Superior temporal gyrus (tissue), 1 donor: ENCODE results near the gene PACSIN3.
"Not testable (repeated sequence)": the region's sequence is repeated elsewhere in the genome, so short reads cannot be mapped to it uniquely, and the experiment has no call there.

Experiments
- DNase-seq: peaks from one replicate; pipeline ENCODE4 v3.0.0-alpha.2; 2016; ENCODE audit errors: extremely low spot score

The PACSIN3 gene

GRCh38 chr11:47186076-47186699 lies at the start of gene PACSIN3:
PACSIN3 (minus strand) TSS chr11:47186434; CDS start chr11:47182727, 3,707 bp downstream.
- DNase-seq, result no peak

- DNase-seq, result no peak
Measured at GRCh38 chr11:47235163-47235562, 48.9 kb upstream of the PACSIN3 start.

DNA sequence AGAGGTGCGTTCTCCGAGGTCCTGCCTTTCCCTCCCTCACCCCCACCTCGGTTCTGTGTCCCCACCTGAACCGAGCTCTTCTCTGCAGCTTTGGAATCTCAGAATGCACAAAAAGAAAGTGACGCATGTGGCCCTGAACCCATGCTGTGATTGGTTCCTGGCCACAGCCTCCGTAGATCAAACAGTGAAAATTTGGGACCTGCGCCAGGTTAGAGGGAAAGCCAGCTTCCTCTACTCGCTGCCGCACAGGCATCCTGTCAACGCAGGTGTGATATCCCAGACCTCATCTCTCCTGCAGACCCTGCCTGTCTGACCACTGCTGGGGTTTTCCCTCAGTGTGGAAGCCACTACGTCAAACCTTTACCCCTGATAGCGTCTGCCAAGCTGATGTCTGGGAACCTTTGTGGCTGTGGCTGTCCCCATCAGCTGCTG lies 48.5 kb upstream of the PACSIN3 start:
- no peak for DNase-seq

DNA sequence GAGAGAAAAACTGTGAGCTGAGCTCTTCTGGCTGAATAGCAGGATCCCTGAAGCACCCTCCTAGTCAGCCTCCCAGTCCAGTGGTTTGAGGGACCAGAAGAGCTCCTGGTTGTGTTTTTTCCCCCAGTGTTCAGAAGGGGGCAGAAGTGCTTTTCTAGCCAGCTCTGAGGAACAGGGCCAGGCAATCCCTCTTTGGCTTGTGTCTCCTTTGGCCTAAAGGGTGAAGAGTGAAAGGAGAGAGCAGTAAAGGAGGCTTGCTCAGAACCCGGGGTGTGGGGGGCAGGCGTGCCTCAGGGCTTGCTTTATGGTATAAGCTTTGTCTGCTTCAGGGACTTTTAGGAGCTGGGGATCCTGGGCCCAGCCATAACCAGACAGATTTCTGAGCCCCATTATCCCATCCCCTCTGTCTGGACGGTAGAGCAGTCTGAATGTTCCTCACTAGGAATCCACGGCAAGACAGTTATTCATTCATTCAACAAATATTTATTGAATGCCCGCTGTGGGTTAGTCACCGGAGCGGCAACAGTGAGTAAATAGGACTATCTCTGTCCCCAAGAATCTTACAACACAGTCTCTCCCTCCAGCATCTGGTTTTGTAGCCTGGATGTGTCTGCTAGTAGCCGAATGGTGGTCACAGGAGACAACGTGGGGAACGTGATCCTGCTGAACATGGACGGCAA lies 47.9 kb upstream of the PACSIN3 start:
- DNase-seq, result peak; percentile 34

DNA sequence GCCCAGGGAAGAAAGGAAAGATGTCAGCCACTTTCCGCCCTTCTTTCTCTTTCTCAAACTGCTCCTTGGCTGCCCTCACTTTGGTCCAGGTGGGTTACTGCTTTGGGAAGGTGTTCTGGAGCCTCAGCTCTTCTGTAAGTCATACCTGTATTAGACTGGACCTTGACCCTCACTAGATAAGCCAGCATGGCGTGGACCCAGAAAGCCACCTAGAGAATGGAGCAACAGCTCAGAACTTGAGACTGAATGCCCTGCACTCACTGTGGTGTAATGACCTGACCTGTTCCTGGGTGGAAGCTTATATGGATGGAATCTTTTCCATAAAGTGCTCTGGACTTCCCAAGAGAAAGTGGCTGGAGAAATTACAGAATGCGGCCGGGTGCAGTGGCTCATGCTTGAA lies 46.8 kb upstream of the PACSIN3 start:
- DNase-seq, result no peak

- DNase-seq, result no peak
Measured at GRCh38 chr11:47229161-47229560, 42.9 kb upstream of the PACSIN3 start.

DNA sequence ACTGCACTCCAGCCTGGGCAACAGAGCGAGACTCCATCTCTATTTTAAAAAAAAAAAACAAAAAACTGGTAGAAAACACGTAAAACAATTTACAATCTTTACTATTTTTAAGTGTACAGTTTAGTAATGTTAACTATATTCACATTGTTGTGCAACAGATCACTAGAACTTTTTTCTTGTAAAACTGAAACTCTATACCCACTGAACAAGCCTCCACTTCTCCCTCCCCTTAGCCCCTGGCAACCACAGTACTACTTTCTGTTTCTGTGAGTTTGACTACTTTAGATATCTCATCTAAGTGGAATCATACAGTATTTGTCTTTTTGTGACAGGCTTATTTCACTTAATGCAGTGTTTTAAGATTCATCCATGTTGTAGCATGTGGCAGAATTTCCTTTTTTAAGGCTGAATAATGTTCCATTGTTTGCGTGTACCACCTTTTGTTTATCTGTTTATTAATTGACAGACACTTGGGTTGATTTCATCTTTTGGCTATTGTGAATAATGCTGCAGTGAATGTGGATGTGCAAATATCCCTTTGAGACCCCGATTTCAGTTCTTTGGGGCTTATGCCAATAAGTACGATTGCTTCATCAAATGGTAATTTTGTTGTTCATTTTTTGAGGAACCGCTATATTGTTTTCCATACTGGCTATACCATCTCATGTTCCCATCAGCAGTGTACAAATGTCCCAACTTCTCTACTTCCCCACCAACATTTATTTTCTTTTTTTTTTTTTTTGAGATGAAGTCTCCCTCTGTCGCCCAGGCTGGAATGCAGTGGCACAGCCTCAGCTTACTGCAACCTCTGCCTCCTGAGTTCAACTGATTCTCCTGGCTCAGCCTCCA lies 39.5 kb upstream of the PACSIN3 start:
- no peak for DNase-seq

DNA sequence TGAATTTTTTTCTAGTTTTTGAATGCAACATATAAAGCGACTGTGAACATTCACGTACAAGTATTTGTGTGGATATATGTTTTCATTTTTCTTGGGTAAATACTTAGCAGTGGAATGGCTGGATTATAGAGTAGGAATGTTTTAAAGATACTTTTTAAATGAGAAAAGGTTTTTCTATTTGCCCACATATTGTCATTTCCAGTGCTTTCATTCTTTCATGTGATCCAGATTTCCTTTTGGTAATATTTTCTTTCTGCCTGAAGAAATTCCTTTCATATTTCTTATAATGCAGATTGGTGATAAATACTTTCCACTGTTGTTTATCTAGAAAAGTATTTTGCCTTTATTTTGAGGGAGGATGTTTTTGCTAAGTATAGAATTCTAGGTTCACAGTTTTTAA lies 36.5 kb upstream of the PACSIN3 start:
- no peak for DNase-seq

GRCh38 chr11:47220401-47220821 lies 34.2 kb upstream of the PACSIN3 start:
- DNase-seq, result no peak

DNA sequence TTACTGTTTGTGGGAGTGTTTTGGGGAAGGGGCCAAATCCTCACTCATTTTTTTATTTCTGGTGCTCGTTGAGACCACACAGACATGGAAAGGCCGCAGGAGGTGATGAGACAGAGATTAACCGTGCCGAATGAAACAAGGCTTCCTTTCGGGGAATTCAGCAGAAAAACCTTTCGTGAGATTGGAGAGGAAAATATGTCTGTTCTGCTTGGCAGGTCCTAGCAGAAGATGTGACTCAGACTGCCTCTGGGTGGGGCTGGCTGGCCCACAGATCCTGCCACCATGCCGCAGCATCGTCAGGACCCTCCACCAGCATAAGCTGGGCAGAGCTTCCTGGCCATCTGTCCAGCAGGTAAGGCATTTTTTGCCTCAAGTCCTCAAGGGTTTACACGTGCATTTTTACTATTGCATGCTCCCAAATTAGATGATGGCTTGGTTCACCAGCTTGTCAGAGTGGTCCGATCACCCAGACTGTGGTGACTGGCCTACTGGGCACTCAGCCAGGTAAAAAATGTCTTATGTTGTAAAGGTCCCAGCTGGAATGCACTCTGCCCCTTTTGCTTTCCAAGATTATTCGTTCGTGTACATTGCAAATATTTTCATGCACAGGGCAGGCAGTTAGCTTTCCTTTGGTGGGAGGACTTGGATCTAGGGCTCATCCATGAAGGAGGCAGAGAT lies 30.0 kb upstream of the PACSIN3 start:
- peak; percentile 36 for DNase-seq

DNA sequence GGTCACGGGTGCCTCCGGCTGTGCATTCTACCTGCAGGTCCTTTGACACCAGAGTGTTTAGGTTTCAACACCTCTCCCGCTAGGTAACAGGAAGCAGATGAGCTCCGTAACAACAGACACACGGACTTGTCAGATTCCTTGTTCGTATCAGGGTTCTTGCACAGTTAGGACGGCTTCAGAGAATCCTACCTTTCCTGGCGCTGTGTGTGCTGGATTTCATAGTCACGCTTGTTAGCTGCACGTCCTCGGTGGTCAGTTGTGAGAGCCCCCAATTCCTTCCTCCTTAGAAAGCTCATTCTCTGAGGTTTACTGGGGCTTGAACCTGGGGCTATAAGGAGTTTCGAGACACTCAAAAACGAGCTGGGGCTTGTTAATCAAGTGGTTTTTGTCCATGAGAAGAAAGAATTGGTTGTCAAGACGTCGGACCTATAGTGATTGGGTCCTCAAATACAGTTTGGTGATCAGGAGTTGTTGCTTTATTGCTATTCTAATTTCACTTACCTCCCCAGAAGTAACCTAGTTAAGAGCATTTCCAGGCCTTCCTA lies 29.2 kb upstream of the PACSIN3 start:
- no peak for DNase-seq

DNA sequence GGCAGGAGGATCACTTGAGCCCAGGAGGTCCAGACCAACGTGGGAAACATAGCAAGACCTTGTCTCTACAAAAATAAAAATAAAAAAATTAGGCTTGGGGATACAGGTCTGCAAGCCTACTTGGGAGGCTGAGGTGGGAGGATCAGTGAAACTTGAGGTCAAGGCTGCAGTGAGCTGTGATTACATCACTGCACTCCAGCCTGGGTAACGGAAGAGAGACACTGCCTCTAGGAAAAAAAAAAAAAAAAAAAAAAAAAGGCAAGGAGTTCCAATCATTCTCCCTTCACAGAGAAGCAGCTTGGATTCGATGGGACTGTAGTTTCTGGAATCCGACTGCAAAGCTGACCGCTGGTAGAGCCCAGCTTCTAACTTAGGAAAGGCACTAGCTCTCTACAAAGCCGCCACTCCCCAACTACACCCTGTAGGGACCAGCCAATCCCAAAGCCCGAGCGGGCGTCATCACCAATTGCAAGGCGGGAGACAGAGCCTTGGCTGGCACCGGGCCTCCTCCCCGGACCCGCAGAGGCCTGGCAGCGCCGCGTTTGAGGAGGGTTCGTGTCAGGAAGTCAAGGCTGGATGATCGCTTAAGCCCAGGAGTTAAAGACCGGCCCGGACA lies 27.8 kb upstream of the PACSIN3 start:
- peak; percentile 98 for DNase-seq

- no peak for DNase-seq
Measured at GRCh38 chr11:47212938-47213337, 26.7 kb upstream of the PACSIN3 start.

DNA sequence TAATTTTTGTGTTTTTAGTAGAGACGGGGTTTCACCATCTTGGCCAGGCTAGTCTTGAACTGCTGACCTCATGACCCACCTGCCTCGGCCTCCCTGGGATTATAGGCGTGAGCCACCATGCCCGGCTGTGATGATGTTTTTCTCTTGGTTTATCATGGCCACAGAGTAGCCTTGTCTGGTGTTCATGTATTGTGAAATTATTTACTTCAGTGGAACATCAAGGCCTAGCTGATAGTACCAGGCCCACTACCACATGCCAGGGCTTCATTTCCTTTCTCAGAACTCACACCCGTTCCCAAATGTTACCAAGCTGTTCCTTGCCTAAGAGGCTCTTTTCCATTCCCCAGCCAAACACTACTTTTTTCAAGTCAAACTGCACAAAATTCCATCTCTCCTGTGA lies 22.4 kb upstream of the PACSIN3 start:
- no peak for DNase-seq

GRCh38 chr11:47208008-47208552 lies 21.8 kb upstream of the PACSIN3 start:
- DNase-seq, result not testable (repeated sequence)

DNA sequence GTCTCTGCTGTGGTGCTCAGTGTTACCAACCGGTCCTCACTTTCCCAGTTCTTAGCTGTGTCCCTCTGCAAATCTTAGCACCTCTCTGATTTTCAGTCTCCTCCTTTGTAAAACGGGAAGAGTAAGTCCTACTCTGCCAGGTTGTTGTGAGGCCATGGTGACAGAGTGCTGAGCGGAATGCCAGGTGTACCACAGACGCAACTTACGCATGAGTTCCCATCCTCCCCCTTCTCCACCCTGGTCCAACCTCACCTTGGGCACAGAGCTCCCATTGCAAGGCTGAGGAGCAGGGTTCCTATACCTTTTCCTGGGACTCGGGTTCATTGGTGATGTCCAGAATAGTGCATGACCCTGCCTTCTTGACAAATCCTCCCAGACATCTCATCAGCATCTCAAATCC lies 21.2 kb upstream of the PACSIN3 start:
- no peak for DNase-seq

DNA sequence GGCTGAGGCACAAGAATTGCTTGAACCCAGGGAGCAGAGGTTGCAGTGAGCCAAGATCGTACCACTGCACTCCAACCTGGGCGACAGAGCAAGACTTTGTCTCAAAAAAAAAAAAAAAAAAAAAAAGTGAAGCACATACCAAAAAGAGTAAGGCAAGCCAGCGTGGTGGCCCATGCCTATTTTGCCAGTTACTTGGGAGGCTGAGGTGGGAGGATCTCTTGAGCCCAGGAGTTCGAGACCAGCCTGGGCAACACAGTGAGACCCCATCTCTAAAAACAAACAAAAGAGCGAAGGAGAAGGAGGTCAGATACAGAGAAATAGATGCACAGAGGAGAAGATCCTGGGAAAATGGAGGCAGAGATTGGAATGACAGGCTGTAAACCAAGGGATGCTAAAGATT lies 20.3 kb upstream of the PACSIN3 start:
- not testable (repeated sequence) for DNase-seq

DNA sequence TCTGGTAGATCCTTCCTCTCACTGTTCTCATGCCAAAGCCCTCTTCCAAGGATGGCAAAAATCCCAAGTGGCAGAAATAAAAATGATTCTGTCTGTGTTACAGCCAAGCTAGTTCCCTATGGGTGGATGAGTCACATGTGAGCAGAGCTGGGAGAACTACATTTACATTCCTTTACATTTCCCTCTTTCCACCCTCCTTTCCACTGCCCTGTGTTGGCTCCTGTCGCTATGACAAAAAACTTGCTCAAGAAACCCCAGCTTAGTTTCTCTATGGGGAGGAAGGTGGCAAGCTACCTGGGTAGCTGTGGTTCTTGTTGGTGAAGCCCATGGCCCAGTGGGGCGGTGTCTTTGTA lies 18.4 kb upstream of the PACSIN3 start:
- peak; percentile 79 for DNase-seq

DNA sequence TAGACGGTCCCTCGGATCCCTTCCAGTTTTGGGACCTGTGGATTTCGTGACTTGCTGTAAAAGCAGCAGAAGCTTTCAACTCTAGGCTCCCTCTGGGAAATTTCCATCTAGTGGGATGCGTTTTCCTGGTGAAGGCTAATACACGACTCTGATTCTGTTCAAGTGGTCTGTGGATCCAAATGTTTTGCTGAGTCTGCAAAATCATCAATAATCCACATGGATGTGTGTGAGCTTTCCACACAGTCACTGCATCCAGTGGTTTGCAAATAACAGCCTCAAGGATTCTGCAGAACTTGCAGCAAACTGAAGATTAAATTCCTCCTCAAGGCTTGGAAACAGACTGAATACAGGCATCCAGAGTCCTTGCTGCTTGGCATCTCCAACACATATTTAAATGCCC lies 16.3 kb upstream of the PACSIN3 start:
- DNase-seq, result no peak

- DNase-seq, result no peak
Measured at GRCh38 chr11:47201015-47201414, 14.8 kb upstream of the PACSIN3 start.

DNA sequence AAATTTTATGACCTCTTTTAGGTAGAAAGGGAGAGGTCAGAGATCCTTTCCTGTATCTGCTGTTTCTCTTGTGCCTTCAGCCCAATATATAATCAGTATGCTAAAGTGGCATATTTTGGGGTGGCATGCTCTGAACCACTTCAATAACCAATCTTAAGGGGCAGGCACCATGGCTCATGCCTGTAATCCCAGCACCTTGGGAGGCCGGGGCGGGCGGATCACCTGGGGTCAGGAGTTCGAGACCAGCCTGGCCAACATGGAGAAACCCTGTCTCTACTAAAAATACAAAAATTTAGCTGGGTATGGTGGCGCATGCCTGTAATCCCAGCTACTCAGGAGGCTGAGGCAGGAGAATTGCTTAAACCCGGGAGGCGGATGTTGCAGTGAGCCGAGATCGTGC lies 11.9 kb upstream of the PACSIN3 start:
- not testable (repeated sequence) for DNase-seq
